Measurements from ENCODE around the gene SRL.
A peak's percentile ranks its signal among the peaks of the same experiment; 100 is the strongest.

SRL gene

DNA sequence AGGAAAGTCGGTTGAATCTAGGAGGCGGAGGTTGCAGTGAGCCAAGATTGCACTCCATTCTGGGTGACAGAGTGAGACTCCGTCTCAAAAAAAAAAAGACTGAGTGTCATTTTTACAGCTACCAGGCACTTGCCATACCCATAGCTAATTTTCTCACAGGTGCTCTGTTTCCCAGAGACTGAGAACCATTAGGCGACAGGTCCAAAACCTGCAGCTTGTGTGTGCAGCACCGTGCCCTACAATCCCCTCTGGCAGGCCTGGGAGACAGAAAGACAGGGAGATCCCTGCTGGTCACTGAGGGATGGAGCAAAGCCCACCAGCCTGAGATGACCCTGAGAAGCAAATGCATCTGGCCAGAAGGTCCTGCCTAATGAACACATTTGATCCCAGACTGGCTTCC, 28.2 kb upstream of the SRL start:
- no peak for TF ChIP-seq CTCF (IDR thresholded peaks at IDR 0.05; ENCODE audit: low read depth, low read length)

GRCh38 chr16:4266372-4266771, 24.5 kb upstream of the SRL start:
- TF ChIP-seq CTCF (IDR thresholded peaks at IDR 0.05; ENCODE audit: low read depth, low read length): no peak
- DNase-seq (ENCODE audit: extremely low read depth, low read depth): no peak

More for the DNA sequence above, 28.2 kb upstream of the SRL start:
- DNase-seq (ENCODE audit: extremely low read depth, low read depth): no peak

DNA sequence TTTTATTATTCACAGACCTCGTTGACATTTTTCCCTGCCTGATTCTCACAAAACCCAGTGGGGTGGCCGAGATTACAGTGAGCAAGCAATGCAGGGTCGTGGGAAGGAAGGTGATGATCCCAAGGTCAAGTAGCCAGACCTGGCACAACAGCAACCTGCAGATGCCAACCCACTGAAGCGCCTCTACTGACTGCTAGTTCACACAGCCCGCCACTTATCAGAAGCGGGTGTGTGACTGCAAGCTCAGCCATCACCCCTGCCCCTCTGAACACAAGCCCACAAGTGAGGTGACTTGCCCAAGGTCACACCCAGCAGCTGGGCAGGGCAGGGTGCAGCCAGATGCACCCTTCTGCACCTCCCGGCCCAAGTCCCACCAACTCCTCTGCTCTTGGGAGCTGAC, 23.8 kb upstream of the SRL start:
- no peak for TF ChIP-seq CTCF (IDR thresholded peaks at IDR 0.05; ENCODE audit: low read depth, low read length)
- no peak for DNase-seq (ENCODE audit: extremely low read depth, low read depth)

DNA sequence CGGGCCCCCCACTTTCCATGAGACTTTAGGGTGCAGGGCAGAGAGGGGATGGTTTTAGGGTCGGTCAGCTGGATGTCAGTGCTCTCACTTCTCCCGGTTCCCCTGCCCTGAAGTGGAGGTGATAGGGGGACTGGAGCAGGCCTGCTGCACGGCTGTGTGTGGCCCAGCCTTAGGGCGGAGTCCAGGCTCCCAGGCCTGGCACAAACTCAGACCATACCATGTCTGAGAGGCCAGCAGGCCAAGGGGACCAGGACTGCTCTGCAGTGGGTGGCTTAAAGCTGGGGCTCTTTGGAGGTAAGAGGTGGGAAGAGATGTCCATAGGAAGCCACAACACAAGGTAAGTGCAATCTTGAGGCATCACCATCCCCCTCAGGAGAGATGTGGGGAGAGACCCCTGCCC, 22.7 kb upstream of the SRL start:
- no peak for DNase-seq (ENCODE audit: extremely low read depth, low read depth)
- no peak for TF ChIP-seq CTCF (IDR thresholded peaks at IDR 0.05; ENCODE audit: low read depth, low read length)

DNA sequence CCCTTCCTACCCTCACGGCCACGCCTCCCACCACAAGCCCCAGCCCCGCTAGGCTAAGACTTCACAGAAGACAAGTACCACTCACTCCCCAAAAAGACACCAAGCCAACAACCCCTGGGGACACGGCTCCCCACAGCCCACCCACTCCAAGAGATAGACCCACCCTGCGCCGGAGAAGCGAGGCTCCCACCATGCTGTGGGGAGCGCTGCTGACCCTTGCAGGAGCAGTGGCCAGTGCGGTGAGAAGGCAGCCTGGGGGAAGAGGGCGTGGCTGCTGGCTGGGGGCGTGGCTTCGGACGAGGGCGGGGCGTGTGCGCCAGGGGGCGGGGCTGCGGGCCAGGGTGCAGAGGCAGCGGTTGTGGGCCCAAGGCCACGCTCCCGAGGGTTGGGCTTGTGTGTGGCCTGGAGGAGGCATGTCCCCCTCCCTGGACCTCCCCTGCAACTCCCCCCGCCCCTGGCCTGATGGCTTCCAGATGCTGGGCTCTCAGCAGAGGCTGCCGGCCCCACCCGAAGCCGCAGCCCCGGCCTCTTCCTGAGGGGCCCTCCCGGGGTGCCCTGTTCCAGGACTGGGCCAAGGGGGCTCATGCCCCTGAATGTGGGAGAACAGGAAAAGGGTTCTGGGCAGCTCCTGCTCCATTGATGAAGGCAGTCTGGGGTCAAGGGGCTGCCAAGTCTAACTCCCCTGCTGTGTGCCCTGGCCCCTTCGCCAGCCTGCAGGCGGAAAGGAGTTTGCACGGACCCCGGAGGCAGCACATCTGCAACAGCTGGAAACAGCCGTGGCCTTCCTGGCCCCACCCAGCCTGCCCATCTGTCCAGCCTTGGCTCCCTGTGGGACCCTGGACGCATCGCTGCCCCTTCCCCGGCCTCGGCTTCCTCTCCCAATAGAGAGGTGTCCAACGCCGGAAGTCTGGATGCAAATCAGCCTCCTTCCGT, 21.9 kb upstream of the SRL start:
- peak; percentile 10; the same call in 1 of the 2 replicates for TF ChIP-seq CTCF (IDR thresholded peaks at IDR 0.05; ENCODE audit: low read depth, low read length)
- peak; percentile 97 for DNase-seq (ENCODE audit: extremely low read depth, low read depth)

DNA sequence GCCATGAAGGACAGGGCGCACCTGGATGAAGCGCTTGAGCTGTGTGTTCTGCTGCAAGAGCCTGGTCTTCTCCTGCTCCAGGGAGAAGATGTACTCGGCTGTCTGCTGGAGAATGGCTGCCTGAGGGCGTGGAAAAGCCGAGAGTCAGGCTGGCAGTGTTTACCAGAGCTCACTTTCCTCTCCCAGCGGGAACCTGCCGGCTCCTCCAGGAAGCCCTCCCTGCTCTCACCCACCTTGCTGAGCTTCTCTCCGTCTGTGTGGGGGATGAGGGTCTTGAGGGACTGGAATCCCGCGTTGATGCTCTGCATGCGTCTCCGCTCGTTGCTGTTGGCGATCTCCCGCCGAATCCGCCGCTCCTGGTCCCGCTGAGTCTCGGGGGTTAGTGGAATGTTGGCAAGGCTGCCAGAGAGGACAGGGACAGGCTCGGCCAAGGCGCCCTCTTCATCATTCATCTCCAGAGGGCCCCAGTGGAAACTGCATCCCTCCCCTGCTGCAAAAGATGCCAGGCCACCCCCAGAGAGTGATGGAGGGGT, 20.5 kb upstream of the SRL start:
- no peak for DNase-seq (ENCODE audit: extremely low read depth, low read depth)

More for the DNA sequence above, 20.5 kb upstream of the SRL start:
- TF ChIP-seq CTCF (IDR thresholded peaks at IDR 0.05; ENCODE audit: low read depth, low read length): no peak

All from AG09319 (cell line).